Prostate gland (tissue), 2 donors: Measurements from ENCODE around the gene KIAA0753. TPM values are rescaled to one million over a fixed set of nuclear protein-coding genes. Genes with fewer than 3 reads are reported as not detected.
A peak's percentile ranks its signal among the peaks of the same experiment; 100 is the strongest.

Source experiments
- DNase-seq: peaks from one replicate; pipeline ENCODE4 v3.0.0-alpha.2; 2019; ENCODE audit warnings: low spot score
- H3K27ac ChIP-seq, 2 donors: fragments of 200-600 bp; sonication (generic); 2 replicates each; pipeline ENCODE4 v1.5.1; 2017 to 2019
- H3K27me3 ChIP-seq: fragments of 200-600 bp; sonication (generic); replicated peaks from 2 replicates; pipeline ENCODE4 v1.5.1; 2019; ENCODE audit not compliant: insufficient read depth
- H3K36me3 ChIP-seq, 2 donors: fragments of 200-600 bp; sonication (generic); 1 replicate in 1 of 2; 2 replicates in 1 of 2; pipeline versions ENCODE4 v1.5.1 to v1.8.1; 2017 to 2019
- H3K4me1 ChIP-seq: fragments of 200-600 bp; sonication (generic); replicated peaks from 2 replicates; pipeline ENCODE4 v1.5.1; 2019
- H3K4me3 ChIP-seq, 2 donors: fragments of 200-600 bp; sonication (generic); 2 replicates each; pipeline ENCODE4 v1.5.1; 2017 to 2019
- H3K9me3 ChIP-seq: fragments of 200-600 bp; sonication (generic); 2 replicates; pipeline ENCODE4 v1.5.1; 2017
- CTCF ChIP-seq, 4 experiments: fragments of 200-600 bp in 2 of 4; fragments of 450-650 bp in 2 of 4; sonication (generic) in 2 of 4; IDR thresholded peaks; 1 replicate in 3 of 4; 2 replicates in 1 of 4; pipeline ENCODE4 v1.5.1; 2016 to 2019; ENCODE audit warnings: antibody characterized with exemption in 4 of 4, mild to moderate bottlenecking in 2 of 4, moderate library complexity in 2 of 4
- POLR2A ChIP-seq: fragments of 450-650 bp; IDR thresholded peaks from one replicate; pipeline ENCODE4 v1.6.1; 2016; ENCODE audit warnings: antibody characterized with exemption, mild to moderate bottlenecking
- POLR2AphosphoS5 ChIP-seq: sonication (generic); formaldehyde crosslinking; IDR thresholded peaks from one replicate; pipeline ENCODE4 v1.6.1; 2017; ENCODE audit warnings: antibody characterized with exemption
- WGBS: methylation state at CpG from one replicate; pipeline ENCODE4 v1.1.5; 2018; 5-methylcytosine and 5-hydroxymethylcytosine counted together
- intact Hi-C: fragments of 100-400 bp; cut with DNase I; formaldehyde crosslinking; loops from one replicate; pipeline ENCODE4 v1.14.2; 2022
- total RNA-seq, 2 donors: library from RNA; depleted of rRNA; stranded (reverse); fragments of >200 nt; gene quantifications; one replicate each; pipeline ENCODE4 v1.1.0, GENCODE V29; 2016

Gene KIAA0753
- total RNA-seq, 2 donors from 2014 or later, result 17.2 to 28.3 TPM

- Histone ChIP-seq H3K4me1 (peaks cover 18% of the 10 kb centered on the region), H3K27me3 (no peaks in the 10 kb centered on the region), H3K9me3 (no peaks in the 10 kb centered on the region), H3K4me3 (no peak overlapping the region), H3K27ac (no peak overlapping the region), H3K36me3 (no peaks in the 10 kb centered on the region)
- no peak for DNase-seq
- WGBS, result 59% methylated on average over 5 of the region's 5 CpGs
- TF ChIP-seq CTCF (IDR thresholded peaks at IDR 0.05), result no peak
- TF ChIP-seq POLR2AphosphoS5, result peak; percentile 5
- no peak for TF ChIP-seq POLR2A
- intact Hi-C loops, result no loop called here
These were observed 3.1 kb upstream of the KIAA0753 start for GRCh38 chr17:6643451-6644125.

- no peak for DNase-seq
- Histone ChIP-seq H3K36me3 (no peaks in the 10 kb centered on the region), H3K27me3 (no peaks in the 10 kb centered on the region), H3K9me3 (no peaks in the 10 kb centered on the region), H3K4me1 (peaks cover 21% of the 10 kb centered on the region), H3K4me3 (no peak overlapping the region), H3K27ac (no peak overlapping the region)
- TF ChIP-seq POLR2AphosphoS5, result no peak
- TF ChIP-seq POLR2A, result no peak
- 44% methylated on average over 2 of the region's 2 CpGs for WGBS
- intact Hi-C loops, result no loop called here
These were observed 2.1 kb upstream of the KIAA0753 start for GRCh38 chr17:6642592-6642991.

- no peak for TF ChIP-seq POLR2AphosphoS5
- no peak for TF ChIP-seq POLR2A
- TF ChIP-seq CTCF (IDR thresholded peaks at IDR 0.05), result no peak
- intact Hi-C loops, result no loop called here
- Histone ChIP-seq H3K4me3 (peak overlapping the region; percentile 65 to 89), H3K27me3 (no peaks in the 10 kb centered on the region), H3K36me3 (no peaks in the 10 kb centered on the region), H3K4me1 (peaks cover 21% of the 10 kb centered on the region), H3K27ac (peak overlapping the region; percentile 80 to 84), H3K9me3 (no peaks in the 10 kb centered on the region)
- DNase-seq, result no peak
- WGBS, result 3% methylated on average over 20 of the region's 20 CpGs
These were observed 844 bp upstream of the KIAA0753 start for GRCh38 chr17:6641247-6641863.

- WGBS, result 1% methylated on average over 66 of the region's 67 CpGs
- peaks cover 21% of the 10 kb centered on the region for H3K4me1 ChIP-seq
These were observed 650 bp downstream of the KIAA0753 start for GRCh38 chr17:6639586-6640535.

More at GRCh38 chr17:6639586-6640535, 650 bp downstream of the KIAA0753 start:
- no peak for DNase-seq
- intact Hi-C loops, result no loop called here
- Histone ChIP-seq H3K27ac (peak overlapping the region; percentile 80 to 84), H3K36me3 (no peaks in the 10 kb centered on the region), H3K9me3 (no peaks in the 10 kb centered on the region), H3K27me3 (no peaks in the 10 kb centered on the region), H3K4me3 (peak overlapping the region; percentile 65 to 89)
- TF ChIP-seq CTCF (IDR thresholded peaks at IDR 0.05), result no peak
- no peak for TF ChIP-seq POLR2AphosphoS5
- no peak for TF ChIP-seq POLR2A
